GM18499 (cell line): ENCODE measurements around the gene VASN.
"Not testable (repeated sequence)": the region's sequence is repeated elsewhere in the genome, so short reads cannot be mapped to it uniquely, and the experiment has no call there.

ENCODE experiments used
- ATAC-seq: cut with Tn5 transposase; IDR thresholded peaks from one replicate; pipeline ENCODE4 v1.9.1; 2021; ENCODE audit warnings: moderate number of reproducible peaks; ENCODE audit not compliant: insufficient read depth, unreplicated experiment

The VASN gene

DNA sequence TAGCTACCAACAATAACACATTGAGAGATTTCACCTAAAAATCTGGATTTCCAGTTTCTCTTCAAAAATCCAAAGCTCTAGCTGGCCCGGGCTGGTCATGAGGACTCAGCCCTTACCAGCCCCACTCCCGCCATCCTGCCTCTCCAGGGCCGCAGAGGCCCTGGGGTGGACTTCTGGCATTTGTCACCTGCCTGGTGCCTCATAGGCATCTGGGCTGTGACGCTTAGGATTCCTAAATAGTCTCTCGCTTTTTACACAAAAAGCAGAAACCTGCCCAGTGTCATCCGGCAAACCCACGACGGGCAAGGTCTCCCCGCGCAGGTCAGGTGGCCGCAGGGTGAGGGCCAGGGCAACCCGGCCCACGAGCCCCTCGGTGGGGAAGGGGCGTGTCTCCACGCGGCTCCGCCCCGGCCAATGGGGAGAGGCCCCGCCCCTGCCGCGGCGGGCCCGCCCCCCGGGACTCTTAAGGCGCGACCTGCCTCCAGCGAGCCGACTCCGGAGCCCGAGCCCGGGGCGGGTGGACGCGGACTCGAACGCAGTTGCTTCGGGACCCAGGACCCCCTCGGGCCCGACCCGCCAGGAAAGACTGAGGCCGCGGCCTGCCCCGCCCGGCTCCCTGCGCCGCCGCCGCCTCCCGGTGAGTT lies at the start of gene VASN:
Gene VASN, plus strand, starts transcription at position 492 of the 644 bp plus-strand sequence. CDS start 9,030 bp downstream, outside the sequence.
- ATAC-seq: no peak

DNA sequence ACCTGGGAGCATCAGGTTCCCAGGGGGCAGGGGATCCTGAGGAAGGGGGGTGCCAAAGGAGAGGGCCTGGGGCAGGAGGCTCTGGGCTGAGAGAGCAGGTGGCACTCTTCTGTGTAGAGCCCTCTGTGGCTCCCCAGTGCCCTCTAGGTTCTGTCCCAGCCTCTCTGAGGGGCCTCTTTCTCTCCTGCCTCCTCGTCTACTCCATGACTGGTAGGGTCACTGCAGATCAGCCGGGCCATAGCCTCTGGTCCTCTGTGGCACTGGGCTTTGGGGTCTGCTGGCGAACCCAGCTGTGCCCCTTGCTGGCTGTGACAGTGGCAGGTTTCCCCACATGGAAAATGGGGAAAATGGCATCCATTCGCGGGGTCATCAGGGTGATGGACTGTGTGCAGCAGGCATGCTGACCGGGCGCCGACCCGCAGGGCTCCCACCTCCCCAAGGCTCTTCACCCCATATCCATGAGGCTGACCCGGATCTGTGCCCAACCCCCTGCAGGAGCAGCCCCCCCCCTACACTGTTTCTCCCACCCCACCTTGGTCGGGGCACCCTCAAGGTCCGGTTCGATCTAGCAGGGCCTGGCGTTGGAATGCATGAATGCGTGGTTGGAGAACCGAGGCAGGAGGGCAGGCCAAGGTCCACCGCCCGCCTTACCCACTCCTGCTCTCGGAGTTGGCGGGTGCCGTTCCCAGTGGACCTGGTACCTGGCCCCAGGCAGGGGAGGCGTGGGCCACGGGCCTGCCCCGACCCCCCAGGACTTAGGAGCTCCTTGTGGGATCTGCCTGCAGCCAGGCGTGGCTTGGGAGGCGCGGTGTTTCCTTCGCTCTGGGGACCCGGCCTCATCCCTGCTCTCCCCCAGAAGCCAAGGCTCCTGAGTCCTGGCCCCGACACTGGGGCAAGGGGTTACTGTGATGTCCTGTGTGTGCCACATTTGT lies 49.3 kb upstream of the VASN start:
- ATAC-seq: no peak

DNA sequence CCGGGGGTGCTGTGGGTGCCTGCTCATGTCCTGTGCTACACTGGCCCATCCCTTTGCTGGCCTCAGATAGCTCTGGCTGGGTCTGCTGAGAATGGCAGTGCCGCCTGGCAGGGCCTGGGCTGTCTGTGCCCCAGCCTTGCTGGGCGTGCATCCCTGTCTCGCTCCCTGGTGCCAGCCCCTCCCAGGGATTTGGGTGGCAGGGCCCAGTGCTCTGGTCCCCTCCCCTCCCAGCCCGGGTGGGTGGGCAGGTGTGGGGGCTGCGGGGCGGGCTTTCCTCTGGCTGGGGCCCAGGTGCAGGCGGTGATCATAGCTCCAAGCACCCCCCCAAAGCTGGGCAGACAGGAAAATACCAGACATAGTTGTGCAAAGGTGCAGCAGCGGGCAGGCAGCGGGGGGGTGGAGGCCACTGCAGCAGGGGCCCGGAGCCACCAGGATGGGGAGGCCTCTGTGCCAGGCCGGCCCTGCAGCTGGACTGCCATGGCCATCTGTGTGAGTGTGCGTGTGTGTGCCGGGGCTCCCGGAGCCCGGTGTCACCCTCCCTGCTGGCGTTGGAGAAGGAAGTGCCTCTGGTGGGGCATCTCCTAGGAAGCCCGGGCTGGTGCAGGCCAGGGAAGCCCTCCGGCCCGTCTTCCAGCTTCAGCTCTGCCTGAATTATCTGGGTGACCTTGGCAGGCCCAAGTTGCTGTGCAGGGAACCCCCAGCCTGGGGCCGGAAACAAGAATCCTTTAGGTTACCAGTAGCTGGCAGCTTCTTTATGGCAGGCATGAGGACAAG lies 48.4 kb upstream of the VASN start:
- ATAC-seq: no peak

DNA sequence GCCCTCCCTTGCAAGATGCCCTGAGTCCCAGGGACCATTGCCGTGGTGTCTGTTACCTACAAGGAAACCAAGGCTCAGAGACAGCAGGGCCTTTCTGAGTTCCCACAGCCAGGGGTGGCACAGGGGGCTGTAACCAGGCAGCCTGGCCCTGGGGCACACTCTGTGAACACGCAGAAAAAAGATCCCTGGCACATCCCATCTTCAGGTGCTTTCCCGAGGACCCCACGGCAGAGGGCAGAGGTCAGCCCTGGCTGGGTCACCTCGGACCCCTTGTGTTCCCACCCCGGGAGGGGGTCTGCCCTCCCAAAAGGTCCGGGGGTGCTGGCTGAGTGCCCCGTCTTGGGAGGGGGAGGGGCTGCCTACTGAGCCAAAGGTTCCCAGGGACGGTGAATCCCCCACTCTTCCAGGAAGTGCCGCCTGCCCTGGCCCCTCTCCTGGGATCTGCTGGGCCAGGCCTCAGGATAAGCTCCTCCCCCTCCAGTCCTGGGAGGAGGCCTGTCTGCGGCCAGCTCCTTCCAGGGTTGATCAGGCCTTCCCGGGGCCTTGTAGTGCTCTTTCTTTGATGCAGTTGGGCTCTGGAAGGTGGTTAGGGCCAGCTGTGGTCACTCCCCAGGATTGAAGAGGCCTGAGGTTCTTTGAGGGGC lies 47.7 kb upstream of the VASN start:
- ATAC-seq: no peak

DNA sequence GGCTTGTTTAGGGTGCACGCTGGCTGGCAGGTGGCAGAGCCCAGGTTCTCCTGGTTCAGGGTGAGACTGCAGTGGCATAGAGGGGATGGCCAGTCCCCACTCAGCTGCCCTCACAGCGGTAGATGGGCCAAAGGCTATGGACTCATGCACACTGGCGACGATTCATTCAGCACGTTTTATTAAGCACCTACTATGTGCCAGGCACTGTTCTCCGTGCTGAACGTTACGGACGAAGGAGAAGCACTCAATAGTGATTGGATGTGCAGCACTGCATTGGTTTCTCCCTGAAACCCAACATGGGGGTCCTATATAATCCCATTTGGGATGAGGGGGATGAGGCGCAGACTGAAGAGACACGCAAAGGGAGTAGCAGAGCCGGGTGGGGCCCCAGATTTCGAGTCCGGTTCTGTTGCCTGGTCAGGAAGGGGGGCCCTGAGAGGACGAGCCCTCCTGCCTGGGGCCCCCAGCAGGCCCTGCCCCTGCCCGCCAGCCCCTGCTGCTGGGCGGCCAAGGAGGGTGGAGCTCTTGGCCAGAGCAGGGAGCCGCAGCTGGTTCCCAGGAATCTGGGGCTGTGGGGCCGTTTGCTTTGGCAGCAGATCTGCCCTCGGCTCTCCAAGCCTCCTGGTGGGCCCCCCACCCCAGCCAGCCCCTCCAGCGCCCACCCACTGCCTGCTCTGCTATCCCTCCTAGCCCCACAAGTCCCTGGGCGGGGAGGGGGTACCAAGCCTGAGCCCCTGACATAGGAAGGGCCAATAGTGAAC lies 47.0 kb upstream of the VASN start:
- no peak for ATAC-seq

DNA sequence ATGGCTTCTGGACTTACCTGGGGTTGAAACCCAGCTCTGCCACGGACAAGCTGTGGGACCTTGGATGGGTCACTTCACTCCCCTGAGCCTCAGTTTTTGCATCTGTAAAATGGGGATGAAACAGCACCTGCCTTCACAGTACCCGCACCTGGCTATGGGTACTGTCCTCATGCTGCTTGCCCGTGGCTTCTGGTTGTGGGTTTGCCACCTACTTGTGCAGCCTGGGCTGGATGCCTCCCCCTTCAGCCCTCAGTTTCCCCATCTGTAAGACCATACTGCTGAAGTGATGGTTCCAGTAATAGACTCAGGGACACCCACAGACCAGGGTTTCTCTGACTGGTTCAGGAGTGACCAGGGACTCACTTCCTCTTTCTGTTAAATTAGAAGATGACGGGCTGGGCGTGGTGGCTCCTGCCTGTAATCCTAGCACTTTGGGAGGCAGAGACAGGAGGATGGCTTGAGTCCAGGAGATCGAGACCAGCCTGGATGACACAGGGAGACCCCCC lies 46.3 kb upstream of the VASN start:
- no peak for ATAC-seq

DNA sequence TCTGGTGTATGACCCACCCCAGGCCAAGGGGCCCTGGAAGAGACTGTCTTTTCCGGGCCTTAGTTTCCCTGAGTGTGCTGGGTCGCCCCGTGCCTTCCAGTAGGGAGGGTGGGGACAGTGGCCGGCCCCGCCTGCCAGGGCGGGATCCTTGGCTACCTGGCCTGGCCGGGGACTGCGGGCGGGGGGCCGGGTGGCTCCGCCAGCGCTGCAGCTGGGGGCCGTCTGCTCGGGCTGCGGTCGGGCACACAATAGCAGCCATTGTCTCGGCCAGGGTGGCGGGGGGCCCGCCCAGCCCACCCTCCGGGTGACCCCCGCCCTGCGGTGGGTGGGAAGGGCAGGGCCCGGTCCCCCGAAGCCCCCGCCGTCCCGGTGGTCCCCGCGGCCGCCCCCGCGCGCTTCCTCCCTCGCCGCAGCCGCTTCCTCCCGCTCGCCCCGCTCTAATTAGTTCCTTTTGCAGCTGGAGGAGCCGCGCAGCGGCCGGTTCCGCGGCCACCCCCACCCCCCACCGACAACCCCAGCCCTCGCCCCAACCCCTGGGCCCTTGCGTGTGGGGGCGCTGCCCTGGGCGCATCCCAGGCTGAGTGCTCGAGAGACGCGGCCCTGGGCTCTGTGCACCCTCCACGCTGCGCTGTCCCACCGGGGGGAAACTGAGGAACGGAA lies 44.1 kb upstream of the VASN start:
- ATAC-seq: no peak

DNA sequence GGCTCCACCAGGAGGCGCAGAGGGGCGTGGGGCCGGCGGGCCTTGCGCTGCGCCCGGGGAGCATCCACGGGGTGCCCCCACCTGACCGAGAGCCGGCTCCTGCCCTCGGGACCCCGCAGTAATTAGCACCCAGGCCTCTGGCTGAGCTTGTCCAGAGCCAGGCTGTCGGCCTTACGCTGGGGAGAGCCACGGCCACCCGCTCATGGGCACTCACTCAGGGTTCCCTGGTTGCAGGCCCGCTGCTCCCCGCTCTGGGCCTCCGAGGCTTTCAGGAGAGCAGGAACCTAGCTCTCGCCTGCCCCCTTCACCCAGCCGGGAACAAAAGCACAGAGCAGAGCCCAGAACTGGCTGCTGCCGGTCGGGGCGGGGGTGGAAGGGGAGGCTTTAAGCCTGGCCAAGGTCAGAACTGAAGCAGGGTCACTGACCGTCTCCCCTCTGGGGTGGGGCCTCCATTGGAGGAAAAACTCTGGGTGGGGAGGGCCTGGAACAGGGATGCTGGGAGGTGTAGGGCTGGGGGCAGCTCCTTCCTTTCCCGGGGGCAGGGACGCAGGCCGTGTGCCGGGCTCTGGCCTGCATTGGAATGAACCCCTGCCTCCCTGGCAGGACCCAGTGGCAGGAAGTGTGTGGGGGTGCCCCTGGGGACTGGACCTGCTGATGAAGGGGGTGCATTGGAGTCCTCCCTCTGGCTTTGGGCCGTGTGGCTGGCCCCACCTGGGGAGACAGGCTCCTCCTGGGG lies 43.4 kb upstream of the VASN start:
- no peak for ATAC-seq

DNA sequence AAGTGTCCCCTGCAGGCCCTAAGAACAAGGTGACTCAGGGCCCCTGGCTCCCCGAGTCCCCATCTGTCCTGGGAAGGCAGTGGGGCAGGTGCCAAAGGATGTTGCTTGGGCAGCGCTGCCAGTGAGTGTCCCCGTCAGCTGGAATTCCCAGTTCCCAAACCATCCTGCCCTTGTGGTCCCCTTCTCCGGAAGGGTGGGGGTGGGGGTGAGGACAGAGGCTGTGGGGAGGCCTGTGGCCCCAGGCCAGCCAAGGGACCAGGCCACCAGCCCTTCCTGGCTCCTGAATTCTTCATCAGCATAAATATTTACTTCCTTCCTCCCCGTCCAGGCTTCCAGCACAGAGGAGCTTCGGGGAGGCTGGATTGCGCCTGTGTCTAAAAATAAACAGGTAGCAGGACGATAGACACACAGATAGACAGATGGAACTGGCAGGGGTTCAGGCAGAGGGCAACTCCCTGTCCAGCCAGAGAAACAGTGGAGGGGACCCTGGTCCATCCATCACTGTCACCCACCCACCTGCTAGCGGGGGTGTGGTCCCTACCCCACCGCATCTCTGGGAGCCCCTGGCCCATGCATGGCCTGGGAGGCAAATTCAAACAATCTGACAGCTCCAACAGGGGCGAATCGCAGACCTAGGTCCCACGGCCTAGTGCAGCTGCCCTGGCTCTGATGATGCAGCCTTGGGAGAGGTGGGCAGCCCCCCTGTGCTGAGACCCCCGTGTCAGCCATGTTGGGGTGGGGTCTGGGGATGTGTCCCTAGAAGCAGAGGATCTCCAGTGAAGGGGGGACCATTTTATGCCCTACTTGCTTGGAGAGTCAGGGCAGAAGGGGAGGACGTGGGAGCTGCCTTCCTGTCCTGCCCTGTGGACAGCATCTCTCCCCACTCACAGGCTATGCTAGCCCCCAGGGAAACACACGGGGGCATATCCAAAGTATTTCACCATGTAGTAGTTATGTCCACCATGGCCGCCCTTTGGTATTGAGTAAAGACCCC lies 42.6 kb upstream of the VASN start:
- no peak for ATAC-seq

DNA sequence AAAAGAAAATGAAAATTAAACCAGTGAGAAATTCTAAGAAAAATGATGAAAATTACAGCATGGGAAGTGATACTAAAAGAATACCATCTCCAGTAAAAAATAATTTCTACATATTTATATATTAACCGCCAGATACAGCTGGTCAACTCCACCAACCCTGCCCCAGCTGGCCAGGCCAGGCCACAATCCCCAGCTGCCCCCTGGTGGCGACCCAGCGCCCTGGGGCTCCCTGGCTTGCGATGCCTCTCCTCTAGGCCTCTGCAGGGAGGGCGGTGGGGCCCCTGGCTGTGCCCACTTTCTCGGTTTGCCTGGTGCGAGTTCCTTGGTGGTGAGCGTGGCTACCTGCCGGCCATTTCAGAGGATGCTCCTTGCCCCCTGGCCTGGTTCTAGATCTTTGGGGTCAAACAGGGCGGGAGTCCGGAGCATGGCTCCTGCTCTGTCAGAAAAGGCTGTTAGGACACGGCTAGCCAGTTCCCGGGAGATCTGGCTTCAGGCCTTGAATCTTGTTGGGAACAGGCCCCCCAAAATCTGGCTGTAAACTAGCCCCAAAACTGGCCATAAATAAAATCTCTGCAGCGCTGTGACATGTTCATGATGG lies 41.3 kb upstream of the VASN start:
- ATAC-seq: no peak

DNA sequence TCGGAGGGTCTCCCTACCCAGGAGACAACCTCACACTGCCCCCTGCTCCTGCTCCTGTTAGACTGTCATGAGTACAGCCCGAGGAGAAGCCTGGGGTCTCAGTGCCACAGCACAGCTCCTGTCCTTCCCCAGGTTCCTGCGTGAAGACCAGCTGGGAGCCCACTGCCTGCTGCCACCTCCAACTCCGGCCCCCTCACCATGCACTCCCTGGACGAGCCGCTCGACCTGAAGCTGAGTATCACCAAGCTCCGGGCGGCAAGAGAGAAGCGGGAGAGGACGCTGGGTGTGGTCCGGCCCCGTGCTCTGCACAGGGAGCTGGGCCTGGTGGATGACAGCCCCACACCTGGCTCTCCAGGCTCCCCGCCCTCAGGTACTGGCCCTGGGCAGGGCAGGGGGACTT lies 39.6 kb upstream of the VASN start:
- no peak for ATAC-seq

DNA sequence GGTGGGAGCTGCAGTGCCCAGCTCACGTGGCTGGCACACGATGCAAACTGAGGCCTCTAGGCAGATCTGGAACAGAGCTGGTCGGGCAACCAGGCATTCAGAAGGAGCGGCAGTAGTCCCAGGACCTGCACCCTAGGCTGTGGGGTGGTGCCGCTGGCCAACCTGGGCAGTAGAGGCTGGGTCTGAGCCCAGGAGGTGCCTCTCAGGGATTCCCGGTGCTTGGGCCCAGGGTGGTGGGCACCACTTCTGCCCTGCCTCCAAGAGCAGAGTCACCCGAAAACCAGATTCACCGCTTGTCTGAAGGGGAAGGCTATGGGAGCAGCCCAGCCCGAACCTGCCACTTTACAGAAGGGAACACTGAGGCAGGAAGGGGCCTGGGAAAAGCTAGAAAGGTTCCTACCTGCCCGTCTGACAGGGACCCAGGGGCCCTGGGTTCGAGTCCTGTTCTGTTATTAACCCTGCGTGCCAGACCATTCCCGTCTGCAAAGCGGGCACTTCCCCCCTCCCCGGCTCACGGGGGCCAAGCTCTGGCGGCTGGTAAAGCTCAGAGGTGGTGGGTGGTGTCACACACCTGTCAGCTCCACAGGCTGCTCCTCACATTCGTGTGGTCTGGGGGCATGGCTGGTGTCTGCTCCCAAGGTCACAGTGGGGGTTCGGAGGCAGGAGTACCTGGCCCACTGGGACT lies 38.9 kb upstream of the VASN start:
- ATAC-seq: no peak

DNA sequence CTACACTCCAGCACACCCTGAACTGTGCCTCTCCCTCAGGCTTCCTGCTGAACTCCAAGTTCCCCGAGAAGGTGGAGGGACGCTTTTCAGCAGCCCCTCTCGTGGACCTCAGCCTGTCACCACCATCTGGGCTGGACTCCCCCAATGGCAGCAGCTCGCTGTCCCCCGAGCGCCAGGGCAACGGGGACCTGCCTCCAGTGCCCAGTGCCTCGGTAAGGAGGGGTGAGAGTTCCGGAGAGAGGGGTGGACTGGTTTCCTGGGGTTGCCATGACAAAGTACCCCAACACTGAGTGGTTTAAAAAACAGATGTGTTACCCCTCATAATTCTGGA lies 38.4 kb upstream of the VASN start:
- ATAC-seq: no peak

DNA sequence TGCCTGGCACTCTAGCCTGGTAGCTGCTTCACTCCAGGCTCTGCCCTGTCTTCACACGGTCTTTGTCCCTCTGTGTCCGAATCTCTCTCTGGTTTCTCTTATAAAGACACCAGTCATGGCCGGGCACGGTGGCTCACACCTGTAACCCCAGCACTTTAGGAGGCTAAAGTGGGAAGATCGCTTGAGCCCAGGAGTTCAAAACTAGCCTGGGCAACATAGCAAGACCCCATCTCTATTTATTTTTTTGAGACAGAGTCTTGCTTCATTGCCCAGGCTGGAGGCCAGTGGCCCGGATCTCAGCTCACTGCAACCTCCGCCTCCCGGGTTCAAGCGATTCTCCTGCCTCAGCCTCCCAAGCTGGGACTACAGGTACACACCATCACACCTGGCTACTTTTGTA lies 37.9 kb upstream of the VASN start:
- not testable (repeated sequence) for ATAC-seq

DNA sequence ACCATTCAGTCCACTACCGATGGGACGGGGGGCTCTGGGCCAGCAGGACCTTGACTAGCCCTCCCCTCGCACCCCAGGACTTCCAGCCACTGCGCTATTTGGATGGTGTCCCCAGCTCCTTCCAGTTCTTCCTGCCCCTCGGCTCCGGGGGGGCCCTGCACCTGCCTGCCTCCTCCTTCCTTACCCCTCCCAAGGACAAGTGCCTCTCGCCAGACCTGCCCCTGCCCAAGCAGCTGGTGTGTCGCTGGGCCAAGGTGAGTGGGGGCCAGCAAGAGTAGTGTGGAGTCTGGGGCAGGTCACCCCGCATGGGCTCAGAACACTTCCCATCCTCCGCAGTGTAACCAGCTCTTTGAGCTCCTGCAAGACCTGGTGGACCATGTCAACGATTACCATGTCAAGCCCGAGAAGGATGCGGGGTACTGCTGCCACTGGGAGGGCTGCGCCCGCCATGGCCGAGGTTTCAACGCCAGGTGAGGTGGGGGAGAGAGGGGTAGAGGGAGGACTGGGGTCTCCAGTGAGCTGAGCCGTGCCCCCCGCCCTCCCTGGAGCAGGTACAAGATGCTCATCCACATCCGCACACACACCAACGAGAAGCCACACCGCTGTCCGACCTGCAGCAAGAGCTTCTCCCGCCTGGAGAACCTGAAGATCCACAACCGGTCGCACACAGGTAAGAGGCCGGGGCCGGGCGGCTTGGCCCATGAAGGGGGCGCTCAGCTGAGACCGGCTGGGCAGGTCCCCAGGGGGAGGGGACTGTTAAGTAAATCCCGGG lies 36.7 kb upstream of the VASN start:
- no peak for ATAC-seq
